ENCODE data around the gene GPR137B.

GPR137B gene

DNA sequence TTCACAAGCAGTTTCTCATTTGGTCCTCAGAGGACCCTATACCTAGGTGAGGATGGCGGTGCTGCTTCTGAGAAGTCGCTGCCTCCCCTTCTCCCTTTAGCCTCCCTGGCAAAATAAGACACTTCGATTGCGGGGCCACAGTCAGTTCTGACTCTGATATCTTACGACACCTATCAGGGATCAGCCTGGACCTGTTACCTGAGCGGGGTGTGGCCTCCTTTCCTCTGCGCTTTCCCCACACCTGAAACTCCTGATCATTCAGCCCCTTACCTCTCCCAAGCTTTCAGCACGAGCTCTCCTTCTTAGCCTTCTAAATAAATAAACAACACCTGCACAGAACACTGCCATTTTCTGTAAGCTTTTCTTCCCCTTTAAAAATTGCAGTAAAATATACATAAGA lies 24.6 kb upstream of the GPR137B start:
- no peak for DNase-seq

- DNase-seq, result no peak
These were observed 22.3 kb upstream of the GPR137B start for GRCh38 chr1:236119943-236120484.

DNA sequence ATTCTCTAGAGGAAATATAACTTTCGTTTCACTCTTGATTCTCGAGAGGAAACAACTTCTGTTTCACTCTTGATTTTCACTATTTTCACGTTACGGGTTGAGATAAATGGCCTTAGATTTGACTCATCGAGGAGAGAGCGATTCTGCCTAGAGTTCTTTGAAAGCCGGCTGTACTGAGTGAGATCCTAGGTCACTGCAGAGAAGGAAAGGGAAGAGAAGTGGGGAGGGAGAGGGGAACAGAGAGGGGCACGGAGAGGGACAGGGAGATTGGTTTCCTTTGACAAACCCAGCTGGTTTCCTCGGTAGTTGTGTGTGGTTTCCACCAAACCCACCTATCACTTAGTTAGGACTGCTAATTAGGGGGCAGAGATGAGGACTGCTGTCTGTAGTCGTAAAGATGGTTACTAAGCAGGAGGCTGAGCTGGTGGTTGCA lies 21.6 kb upstream of the GPR137B start:
- DNase-seq, result no peak

GRCh38 chr1:236122176-236122575 lies 20.2 kb upstream of the GPR137B start:
- DNase-seq, result no peak

DNA sequence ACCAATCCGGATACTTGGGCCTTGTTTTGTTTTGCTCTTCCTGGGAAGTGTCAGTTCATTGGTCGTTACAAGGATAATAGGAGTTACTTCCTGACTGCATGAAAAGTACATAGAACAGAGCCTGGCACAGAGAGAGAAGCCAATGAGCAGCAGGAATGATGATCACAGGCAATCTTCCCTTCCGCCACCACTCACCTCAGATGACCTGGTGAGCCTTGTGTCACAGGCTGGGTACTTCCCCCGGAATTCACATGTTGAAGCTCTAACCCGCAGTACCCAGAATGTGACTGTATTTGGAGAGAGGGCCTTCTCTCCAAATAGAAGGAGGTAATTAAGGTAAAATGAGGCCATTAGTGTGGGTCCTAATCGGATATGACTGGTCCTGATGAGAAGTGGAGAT lies 18.8 kb upstream of the GPR137B start:
- no peak for DNase-seq

- peak; percentile 35 for DNase-seq
These were observed 17.4 kb upstream of the GPR137B start for GRCh38 chr1:236124965-236125364.

GRCh38 chr1:236127045-236127444 lies 15.3 kb upstream of the GPR137B start:
- no peak for DNase-seq

DNA sequence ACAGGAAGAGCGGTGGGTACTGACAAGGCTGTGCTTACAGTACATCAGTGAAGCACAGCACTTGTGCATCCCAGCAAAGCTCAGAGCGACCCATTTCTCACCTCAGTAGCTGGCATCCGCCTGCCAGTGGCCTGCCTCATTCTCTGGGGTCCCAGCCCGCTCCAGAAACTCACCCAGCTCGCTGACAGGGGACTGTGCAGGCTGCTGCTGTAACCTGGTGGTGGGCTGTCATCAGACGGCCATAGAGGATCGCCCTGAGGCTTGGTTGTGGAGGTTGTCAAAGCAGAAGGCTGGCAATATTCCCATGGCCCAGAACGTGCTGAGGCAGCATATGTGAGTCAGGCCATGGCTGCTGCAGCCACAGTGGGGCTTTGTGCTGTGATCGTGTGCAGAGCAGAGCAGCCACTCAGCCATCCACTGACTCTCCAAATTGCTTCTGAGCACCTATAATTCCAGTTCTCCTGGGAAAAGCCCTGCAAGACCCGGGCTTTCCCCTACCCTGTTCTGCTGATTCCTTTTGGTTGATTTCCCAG lies 13.6 kb upstream of the GPR137B start:
- DNase-seq, result no peak

DNA sequence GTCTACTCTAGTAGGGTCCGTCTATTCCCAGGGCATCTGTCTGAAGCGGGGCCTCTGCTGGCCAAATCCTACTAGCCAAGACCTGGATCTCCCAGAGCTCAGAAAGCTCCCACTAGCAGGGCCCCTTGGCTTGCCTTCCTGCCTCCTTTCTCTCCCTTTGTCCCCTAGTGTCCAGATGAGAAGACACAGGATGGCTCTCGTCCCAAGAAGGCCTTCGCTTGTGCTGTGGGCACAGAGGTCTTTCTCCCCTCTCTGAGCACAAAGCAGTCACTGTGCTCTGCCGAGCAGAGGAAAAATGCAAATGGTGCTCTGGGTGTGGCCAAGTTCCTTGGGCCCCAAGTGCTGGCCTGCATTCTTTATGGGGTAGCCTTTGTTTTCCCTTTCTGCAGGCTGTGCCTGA lies 13.0 kb upstream of the GPR137B start:
- no peak for DNase-seq

- no peak for DNase-seq
These were observed 12.0 kb upstream of the GPR137B start for GRCh38 chr1:236130372-236130771.

DNA sequence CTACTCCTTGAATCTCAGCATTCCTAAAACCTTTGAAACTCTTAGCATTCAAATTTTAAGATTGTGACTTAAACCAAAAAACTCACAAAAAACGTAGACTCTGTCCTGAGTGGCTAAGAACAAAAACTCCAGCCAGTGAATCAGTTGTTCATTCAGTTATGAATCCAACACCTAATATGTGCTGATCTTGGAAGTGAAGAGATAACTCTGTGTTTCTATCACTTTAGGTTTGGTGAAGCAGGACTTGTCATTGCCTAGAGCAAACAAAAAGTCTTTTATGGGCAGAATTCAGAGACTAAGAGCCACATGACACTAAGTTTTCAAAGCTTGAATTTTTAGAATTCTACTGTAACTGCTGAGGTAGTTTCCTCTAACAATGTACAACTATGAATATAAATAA lies 10.4 kb upstream of the GPR137B start:
- no peak for DNase-seq

DNA sequence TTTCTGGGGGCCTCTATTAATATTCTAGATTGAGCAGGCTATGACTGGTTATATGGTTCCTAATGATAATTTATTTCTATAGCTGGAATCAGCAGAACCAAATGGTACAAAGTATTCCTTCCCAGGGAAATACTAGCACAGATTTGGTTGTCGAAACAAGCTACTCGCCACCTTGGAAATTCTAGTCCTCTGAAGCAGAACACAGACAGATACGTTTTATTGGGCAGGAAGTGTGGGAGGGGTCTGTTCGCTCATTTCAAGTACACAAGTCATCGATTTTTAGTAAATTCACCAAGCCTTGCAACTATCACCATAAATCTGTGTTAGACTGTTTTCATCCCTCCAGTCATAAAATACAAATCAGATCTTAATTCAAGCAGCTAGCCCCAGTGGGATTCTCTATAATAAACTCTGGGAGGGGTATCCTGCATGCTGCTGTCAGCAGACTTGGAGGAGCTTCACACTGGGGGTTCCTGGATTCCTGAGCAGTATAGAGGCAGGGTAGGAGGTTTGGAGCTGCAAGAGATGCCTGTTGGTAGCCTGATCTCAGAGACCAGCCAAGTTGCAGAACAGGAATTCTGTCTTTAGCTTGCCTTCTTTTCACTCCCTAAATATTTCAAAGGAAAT lies 9.8 kb upstream of the GPR137B start:
- no peak for DNase-seq

DNA sequence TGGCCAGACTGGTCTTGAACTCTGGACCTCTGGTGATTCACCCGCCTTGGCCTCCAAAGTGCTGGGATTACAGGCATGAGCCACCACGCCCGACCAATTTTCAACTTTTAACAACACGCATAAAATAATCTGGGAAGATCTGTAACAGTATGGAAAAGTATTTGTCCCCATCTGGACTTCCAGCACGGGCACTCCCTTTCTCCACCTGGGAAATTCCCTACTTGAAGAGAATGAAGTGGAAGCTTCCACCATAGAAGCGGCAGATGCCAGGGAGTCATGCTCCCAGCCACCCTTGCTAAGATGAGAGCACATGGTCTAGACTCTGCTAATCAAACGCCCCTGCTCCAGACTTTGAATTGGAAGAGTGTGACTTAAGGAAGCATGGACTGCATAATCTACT lies 9.0 kb upstream of the GPR137B start:
- no peak for DNase-seq

- no peak for DNase-seq
These were observed 8.5 kb upstream of the GPR137B start for GRCh38 chr1:236133802-236134201.

- peak; percentile 18 for DNase-seq
These were observed 5.0 kb upstream of the GPR137B start for GRCh38 chr1:236137285-236137852.

GRCh38 chr1:236139495-236139894 lies 2.8 kb upstream of the GPR137B start:
- DNase-seq, result no peak

DNA sequence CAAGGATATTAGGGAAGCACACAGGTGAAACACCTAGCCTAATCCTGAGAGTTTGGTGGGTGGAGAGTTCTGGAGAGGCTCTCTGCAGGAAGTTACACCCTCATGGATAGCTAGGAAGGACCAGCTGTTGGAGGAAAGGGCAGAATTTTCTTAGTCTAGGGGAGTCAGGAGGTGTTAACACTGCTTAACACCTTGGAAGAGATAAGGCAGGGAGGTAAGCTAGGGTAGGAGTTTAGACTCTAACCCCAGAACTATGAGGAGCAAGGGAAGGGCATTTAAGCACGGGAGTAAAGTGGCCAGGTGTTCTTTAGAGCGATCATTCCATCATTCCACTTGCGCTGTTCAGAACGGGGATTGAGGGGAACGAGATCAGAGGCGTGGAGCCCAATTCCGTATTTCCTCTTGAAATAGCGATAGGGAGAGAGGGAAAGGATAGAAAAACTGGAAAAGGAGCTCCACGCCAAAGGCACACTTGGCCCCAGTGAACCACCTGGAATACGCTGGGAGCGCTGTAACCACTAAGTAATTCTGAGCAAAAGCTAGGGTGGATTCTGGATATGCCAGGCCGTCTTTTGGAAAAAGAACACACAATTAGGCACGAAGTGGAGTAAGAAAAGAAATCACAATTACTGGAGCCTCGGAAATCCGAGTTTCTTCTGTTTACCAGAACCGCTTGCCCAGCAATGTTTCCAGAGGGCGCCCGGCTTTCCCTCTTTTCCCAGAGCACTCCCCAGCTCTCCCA lies 1.5 kb upstream of the GPR137B start:
- DNase-seq, result no peak

DNA sequence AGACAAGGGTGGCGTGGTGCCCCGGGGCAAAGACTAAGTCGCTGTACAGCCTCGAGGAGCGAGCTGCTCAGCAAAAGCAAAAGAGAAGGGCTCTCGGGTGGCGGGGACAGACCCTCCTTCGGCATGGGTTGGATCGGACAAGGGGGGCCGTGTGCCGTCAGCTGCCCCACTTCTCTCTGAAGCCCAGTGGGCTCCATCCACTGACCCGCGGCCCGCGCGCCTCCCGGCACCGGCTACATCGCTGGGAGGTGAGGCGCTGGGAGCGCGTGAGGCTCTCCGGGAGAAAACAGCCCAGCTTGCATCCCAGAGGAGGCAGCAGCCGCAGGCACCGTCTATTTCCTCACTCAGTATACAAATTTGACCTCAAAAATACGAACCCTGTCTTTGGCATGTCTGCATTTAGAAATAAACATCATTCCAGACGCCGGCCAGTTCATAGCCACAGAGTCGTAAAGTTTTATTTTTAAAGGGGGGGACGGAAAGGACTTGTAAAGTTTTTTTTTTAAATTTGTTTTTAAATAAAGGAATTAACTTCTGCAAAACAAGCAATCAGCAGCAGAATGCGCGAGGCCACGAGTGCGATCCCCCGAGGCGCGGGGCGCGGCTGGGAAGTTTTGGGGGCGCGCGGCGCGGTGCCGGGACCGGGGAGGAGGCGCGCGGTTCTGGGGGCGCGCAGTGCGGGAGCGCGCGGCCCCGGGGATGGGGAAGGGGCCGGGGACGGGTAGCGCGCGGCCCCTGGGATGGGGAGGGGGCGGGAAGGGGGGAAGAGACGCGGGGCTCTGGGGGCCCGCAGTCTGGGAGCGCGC lies 689 bp upstream of the GPR137B start:
- DNase-seq, result peak; percentile 25

DNA sequence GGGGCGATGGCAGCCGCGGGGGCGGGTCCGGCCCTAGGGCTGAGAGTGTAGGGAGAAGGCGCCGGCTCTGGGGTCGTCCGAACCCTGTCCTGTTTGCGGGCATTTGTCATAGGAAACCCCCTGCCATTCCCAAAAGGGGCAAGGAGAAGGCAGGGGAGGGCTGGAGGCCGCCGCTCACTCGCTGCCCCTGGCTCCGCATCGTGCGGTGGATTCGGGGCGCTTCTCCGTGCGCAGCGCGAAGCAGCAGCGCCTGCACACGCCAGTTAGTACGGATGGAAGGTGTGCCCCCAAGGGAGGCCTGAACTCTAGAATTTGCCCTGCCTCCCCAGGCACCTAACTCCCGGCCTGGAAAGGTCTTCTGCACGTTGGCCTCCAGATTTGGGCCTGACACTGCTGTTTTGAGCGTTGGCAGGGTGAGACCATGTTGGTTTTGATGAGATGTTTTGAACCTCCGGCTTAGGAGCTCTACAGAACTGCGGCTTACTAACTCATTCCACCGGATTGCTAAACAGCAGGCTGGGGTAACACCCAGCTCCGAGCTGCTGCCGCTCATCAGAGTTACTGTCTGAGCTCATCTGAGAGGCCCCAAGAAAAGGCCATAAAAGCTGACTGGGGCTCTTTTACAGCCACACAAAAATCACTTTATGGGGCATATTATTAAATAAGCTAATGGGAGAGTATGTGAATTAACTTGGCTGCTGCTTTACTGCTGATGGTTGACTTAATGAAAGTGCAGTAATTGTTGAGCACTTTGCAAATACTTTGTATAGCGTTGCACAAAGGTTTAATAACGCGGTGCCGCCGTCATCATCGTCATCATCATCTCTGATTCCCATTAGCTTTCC lies 987 bp downstream of the GPR137B start:
- peak; percentile 57 for DNase-seq

- DNase-seq, result no peak
These were observed 1.7 kb downstream of the GPR137B start for GRCh38 chr1:236144033-236144432.

DNA sequence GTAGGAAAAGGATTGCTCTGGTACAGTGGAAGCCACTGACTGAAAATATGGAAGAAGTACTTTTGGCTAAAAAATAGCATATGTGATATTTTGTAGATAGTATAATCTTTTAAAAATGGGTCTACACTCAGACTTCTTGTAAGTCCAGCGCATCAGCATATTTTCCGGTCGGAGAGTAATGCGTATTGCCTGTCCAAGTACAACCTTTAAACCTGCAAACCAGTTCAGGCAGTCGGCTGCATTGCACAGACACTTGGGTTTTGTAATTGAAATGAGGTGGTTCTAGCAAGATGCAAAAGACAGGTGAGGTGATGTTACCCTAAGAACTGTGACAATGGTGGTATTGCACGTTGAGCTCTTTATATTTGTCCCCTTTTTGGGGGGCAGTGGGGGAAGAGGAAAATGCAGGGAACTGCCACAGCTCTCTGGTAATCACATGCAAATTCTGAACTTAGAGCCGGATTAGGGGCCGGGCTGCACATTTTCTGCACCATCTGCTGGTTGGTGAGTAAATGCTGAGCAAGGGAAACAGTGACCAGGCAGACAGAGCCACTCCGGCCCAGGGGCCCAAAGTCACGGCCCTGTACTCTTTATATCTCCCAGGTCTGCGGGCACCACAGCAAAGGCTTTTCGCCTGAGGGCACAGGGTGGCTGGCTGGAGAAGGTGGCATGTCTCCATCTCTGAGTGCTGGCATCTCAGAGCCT lies 2.3 kb downstream of the GPR137B start:
- no peak for DNase-seq

All from hematopoietic multipotent progenitor cell treated with erythropoietin and hydrocortisone succinate and interleukin-3 and kit ligand, for 6 days (in vitro differentiated cells).